Left hindlimb (tissue), 1 donor: Measurements from ENCODE around the gene NCS1.
A peak's percentile ranks its signal among the peaks of the same experiment; 100 is the strongest.

Experiments used
- DNase-seq: peaks from one replicate; pipeline ENCODE4 v3.0.0-alpha.2; 2018

NCS1 gene

DNA sequence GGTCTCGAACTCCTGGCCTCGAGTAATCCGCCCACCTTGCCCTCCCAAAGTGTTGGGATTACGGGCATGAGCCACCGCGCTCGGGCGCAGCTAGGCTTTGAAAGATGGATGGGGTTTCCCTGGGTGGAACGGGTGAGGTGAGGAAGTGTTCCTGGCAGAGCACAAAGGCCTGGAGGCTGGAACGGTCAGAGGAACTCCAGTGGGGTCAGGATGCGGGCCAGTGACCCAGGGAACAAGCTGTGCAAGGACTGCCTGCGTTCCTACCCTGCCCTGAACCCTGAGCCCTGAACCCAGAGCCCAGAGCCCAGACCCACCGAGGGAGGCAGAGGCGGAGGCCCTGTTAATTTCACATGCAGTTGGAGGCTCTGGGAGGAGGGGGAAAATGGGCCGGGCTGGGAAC lies 23.4 kb downstream of the NCS1 start:
- DNase-seq: no peak

DNA sequence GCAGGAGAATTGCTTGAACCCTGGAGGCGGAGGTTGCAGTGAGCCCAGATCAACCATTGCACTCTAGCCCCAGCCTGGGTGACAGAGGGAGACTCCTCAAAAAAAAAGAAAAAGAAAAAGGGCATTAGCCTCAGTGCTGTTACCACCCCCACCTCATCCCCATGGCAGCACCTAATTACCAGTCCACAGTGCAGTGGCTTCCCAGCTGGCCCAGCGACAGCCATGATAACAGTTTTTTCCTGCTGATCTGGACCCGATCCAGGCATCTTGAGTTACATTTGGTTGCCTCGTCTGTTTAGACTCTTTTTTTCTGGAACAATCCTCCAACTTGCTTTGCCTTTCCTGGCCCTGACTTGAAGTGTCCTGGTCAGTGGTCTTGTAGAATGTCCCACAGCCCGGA lies 24.4 kb downstream of the NCS1 start:
- DNase-seq: no peak

DNA sequence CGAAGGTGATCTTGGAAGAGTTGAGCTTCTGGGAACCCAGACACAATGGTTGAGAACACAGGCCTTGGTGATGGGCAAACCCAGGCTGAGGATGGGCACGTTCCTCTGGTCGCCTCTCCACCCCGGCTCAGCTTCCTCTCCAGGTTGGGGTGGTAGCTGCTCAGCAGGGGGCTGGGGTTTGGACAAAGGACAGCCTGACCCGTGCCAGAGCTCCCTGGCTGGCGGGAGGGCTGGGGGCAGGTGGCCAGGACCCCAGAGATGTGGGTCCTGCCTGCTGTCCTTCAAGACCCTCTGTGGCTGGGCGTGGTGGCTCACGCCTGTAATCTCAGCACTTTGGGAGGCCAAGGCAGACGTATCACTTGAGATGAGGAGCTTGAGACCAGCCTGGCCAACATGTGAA lies 25.2 kb downstream of the NCS1 start:
- no peak for DNase-seq

DNA sequence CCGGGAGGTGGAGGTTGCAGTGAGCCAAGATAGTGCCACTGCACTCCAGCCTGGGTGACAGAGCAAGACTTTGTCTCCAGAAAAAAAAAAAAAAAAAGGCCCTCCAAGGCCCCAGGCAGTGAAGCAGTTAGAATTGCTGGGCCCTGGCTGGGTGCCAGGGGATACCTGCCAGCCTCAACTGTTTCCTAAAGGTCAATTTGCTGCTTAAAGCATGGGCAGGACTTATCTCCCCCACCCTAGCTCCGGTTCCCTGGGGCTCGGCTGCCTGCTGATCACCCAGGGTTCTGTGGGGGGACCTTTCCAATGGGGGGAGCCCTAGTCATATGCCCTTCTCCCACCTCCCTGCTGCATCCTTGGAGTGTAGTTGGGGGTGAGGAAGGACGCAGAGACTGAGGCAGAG lies 25.7 kb downstream of the NCS1 start:
- DNase-seq: no peak

DNA sequence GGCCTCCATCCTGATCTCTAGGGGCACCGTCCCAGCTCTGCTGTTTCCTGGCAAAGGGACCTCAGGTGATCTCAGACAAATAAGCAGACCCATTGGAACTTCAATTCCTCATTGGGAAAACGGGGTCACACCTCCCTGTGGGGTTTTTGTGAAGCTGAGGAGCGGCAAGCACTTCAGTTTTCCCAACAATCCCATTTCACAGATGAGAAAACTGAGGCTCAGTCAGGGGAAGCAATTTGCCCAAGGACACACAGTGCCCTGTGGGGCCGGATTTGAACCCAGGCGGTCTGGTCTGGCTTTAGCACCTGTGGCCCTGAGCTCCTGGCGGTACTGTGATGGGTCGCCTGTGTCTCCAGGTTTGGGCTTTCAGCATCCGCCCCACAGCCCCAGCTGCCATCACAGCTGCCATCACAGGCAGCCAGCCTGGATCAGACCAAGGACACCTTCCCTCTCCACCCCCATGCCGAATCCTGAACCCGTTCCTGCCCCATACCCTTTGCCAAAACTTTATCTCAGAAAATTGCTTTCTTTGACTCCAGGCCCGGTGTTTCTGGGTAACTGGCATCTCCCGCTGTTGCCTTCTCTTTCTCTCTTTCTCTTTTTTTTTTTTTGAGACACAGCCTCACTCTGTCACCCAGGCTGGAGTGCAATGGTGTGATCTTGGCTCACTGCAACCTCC lies 26.4 kb downstream of the NCS1 start:
- no peak for DNase-seq

DNA sequence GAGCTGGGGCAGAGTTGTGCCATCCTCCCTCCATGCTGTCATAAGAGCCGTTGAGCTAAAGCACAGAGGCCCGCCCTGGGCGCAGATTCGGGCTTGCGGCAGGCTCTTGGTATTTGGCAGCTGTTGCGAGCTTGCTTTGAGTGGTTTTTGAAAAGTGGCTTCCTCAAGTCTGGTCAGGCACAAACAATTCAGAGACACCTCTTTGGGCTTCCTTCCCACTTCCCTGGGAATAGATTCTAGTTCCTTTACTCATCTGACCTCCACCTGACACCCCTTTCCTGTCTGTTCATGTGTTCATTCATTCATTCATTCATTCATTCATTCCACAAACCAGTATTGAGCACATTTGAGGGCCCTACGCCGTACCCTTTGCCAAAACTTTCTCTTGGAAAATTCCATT lies 27.4 kb downstream of the NCS1 start:
- no peak for DNase-seq

DNA sequence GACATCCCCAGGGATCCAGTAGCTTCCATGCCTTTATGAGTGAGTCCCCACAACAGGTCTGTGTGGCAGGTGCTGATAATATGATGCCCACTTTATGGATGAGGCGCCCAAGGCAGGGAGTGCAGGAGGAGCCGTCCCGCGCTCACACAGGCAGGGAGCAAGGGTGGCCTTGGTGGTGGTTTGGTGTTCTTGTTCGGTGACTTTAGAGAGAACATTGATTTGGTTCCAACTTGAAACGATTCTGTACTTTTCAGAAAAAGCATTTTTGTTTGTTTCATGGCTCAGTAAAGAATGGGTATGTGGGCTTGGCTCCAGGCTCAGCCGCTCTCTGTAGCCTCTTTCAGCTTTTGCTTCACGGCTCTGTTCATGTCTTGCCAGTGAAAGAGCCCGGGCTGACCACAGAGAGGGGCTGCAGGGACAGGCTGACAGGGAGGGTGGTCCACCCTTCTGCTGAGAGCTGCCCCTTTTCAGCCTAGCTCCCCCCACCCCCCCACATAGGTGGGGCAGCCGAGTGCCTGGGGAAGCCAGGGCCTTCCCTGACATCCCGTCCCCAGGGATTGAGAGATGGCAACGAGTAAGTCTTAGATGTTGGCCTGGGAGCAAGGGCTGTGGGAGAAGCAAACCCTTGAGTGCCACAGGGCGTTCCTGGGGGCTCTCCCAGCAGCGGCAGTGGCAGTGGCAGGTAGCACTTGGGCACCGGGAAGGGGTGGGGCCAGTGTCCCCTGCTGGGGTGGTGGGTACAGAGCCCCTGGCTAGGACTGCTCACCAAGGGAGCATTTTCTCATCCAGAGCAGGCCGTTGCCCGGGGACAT lies 28.0 kb downstream of the NCS1 start:
- no peak for DNase-seq

DNA sequence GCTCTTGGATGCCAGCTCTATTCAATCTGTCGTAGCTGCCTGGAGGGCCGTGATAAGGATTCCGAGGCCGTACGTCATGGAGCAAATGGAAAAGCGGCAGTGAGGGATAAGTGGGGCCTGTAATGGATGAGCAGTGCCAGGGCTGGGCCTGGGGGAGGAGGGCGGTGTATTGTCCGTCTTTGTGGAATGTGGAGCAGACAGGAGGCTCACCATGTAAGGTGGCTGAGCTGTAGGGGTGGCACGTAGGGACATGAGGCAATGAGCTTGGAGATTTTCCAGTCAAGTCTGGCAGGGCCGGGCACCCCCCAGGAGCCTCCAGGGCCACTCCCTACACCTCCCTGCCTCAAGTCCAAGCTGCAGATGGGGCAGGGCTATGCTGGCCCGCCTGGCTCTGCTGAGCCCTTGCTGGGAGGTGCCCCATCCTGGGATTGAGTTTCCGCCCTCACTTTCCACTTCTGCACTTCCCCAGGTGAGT lies 29.2 kb downstream of the NCS1 start:
- no peak for DNase-seq

DNA sequence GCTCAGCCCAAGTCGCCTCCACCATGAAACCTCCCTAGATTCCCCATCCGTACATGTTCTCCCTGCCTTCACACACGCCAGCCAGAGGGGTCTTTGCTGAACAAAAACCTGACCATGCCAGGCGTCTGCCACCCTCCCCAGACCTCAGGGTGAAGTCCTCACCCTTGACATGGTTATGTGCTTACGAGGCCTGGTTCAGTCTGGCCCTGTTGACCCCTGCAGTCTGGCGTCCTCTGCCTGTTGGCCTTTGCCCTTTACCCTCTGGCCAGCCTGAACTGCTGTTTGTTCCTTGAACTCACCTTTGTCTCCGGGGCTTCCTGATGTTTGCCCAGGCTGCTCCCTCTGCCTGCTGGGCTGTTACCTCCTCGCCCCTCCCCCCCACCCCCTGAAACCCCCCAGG lies 29.8 kb downstream of the NCS1 start:
- no peak for DNase-seq

DNA sequence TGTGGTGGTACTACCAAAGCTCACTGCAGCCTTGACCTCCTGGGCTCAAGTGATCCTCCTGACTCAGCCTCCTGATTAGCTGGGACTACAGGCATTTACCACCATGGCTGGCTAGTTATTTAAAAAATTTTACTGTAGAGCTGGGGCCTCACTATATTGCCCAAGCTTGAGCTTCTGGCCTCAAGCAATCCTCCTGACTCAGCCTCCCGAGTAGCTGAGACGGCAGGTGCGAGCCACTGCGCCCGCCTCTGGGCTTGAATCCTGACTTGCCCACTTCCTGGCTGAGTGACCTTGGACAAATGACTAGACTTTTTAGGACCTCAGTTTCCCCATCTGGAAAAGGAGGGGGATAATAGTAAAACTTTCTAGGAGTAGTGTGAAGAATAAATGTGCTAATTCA lies 32.1 kb downstream of the NCS1 start:
- peak; percentile 0 for DNase-seq

DNA sequence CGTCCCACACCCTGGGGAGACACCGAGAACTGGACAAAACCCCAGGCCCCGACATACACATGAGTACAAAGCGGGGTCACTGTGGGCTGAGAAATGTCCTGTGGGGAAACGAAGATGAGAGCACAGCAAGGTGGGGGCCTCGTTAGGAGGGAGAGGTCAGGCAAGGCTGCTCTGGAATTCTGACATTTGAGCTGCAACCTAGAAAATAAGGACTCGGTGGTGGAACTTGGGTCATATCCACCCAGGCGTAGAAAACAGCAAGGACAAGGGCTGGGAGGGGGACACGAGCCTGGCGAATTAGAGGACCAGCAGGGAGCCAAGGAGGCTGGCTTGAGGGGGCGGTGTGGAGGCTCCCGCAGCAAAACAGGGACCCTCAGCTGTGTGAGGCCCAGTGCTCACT lies 32.8 kb downstream of the NCS1 start:
- DNase-seq: no peak

DNA sequence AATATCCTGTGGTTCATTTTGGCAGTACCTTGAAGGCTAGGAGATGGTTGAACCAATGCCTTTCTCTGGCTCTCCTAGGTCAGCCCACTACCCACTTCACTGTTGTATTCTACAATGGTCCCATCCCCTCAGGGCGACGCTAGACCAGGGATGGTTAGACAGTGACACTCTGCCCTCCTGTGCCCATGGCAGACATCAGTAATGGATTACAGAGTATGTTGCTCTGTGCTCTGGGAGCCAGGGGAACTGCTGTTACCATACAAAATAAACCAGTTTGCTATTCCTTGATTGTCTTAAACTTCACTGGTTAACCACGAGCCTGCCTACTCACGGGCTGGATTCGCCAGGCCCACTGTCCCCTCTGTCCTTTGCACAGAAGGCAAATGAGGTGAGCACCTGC lies 33.7 kb downstream of the NCS1 start:
- no peak for DNase-seq

DNA sequence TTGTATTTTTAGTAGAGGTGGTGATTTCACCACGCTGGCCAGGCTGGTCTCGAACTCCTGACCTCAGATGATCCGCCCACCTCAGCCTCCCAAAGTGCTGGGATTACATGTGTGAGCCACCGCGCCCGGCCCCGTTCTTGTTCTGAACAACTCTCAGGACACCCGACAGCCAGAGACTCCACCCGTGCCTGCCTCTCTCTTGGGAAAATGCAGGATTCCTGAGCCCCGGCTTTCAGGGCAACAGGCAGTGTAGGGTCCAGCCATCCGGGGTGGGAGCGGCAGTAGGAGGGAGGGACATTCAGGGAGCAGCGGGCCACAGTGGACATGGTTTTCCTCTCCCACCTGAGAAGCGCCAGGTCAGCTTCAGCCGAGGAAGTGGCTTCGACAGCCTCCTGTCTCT lies 34.4 kb downstream of the NCS1 start:
- DNase-seq: peak; percentile 10

DNA sequence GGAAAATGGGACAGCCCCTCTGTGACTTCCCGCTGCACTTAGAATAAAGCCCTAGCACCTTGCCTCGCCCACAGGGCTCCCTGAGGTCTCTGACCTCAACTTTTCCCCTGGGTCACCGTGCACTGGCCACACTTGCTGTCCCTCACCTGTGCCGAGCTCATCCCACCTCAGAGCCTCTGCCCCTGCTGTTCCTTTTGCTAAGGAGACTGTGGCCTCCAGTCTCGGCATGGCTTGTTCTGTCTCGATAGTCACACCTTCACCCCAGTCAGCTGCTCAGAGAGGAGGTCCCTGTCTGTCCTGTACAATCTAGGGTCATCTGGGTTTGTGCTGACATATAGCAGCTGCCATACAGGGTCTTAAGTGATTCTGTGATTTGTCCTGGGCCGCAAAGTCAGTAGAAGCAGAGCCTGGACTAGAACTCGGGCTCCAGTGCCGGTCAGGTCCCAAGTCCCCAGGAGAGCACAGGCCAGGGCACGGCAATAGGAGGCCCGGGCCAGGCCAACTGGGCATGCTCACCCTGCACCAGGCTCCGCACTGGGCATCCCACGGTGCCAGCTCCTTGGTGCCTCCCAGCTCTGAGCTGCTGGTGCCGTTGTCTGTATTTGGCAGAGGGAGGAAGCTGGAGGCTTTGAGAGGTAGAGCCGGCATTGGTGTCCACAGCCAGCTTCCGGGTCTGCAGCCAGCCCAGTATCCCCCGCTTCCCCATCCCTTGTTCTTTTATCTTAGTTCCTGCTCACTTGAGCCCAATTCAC lies 35.2 kb downstream of the NCS1 start:
- DNase-seq: peak; percentile 15

DNA sequence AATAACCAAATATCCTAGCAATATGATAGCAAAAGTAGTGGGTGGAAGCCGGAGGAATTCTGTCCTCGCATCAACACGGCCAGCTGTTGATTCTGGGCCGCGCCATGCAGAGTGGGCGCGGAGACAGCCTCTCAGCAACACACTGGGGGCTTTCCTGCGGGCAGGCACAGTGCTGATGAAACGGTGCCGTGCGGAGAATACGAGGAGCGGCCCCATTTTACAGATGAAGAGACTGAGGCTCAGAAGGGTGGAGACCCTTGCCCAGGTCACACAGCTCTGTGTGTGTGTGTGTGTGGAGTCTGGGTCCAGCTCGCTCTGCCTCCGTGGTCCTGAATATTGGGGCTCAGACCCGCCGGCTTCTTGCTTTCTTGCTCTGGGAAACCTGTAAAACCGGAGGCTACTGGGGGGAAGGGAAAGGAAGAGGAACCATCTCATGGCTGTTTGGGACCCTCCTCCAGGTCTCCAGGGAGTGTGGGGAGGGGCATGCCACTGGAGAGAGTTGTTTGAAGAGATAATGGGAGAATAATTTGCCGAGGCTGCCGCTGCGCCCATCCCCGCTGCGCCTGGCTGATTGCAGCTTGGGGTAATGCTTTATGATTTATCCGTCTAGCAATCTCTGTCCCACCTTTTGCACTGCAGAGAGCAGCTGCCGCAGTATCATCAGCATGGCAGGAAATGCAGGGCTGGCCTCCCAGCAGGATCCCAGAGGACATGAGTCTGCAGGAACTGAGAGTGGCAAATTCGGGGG lies 36.6 kb downstream of the NCS1 start:
- DNase-seq: no peak

DNA sequence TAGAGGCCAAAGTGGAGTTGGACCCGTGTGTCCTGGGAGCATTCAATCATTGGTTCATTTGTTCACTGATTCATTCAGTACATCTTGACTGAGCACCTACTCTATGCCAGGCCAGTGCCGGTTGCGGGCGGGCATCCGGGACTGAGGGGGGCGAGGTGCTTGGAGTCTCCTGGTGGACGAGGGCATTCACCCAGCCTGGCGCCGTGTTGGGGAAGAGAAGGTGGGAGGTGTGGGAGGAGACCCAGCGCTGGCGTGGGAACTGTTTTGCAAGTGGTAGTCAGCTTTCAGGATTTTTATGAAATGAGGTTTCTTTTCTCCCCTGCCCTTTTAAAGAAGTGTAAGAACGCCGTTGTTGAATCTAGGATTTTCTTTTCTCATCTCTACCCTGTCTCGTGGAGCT lies 37.2 kb downstream of the NCS1 start:
- DNase-seq: no peak

DNA sequence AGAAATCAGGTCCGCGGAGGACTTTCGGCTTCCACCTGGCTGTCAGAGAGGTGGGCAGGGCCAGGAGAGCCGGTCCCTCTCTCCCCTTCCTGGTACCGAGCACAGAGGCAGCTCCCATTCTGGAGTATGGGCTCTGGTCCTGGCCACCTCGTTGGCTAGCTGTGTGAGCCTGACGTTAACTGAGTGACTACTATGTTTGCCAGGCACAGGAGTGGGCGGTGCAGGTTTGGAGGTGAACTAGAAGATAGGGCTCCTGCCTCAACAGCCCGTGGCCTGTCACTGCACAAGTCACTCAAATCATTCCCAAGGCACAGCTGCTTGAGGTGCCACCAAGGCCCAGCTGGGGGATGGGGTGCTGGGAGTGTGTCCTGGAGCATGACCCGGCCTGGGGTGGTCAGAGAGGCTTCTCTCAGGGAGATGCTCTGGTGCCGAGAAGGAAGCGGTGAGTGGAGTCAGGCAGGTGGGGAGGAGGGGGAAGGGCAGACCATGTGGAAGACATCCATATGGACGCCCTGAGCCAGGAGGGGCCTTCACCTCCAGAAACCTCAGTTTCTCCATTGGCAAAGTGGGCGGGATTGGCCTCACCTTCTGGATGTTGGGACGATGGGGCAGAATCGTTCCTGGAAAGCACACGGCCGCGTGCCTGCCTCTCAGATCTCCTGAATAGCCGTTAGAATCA lies 39.5 kb downstream of the NCS1 start:
- no peak for DNase-seq

DNA sequence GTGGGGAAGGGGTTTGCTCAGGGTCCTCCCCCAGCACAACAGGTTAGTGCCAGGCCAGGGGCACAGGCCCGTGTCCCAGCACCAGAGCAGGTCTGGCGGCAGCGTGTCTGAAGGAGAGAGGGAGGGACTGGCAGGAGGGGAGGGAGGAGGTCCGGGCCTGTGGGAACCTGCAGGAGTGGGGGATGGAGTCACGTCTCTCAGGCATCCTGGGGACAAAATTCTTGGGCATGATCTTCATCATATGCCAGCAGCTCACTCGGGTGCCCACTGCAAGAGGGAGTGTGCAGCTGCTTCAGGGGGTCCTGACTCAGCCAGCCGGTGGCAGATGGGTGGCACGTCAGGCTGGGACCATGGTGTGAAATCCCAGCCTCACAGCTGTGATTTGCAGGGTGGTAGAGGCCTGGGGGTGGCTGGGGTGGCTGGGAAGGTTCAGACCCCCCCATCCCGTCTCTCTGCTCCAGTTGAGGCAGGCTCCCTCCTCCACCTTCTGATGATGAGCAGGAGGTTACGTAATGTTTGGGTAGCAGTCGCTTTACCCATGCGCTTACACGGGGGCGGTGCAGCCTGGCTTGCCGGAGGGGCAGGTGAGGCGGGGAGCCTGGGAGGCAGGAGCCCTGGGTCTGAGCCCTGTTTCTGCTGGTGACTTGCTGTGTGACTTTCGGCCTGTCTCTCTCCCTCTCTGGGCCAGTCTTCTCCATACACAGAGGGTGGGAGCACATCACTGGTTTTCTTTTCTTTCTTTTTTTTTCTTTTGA lies 40.5 kb downstream of the NCS1 start:
- no peak for DNase-seq

DNA sequence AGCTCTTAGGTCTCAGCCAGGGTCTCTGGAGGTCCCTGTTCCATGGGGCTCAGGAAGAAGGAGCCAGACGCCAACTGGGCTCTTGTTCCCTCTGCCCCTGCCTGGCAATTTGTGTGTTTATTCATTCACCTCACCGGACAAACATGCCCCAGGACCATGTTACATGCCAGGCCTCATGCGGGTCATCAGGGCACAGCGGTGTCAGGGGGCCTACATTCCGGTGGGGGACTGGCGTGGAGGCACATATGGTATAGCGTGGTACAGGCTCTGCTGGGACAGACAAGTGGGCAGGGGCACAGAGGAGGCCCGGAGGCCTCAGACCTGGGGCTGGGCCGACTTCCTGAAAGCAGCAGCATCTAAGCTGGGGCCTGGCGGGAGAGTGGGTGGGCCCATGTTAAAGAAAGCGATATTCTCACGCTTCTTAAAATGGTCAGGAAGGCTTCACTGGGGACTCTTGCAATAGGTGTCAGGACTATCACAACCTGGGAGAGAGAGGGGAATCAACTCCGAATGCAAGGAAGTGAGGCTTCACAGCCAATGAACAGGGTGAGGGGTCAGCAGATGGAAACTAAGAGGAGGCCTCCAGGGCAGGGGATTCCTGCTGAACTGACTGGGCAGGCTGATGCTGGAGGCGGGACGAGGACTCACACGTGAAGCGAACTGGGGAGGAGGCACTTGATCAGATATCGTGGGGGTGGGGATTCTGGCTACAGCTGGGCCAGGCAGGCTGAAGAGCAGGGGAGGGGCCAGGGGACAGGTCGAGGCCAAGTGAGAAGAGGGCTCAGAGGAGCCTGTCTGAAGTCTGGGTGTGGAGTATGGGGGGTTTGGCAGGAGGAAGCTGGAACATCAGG lies 41.9 kb downstream of the NCS1 start:
- peak; percentile 65 for DNase-seq

DNA sequence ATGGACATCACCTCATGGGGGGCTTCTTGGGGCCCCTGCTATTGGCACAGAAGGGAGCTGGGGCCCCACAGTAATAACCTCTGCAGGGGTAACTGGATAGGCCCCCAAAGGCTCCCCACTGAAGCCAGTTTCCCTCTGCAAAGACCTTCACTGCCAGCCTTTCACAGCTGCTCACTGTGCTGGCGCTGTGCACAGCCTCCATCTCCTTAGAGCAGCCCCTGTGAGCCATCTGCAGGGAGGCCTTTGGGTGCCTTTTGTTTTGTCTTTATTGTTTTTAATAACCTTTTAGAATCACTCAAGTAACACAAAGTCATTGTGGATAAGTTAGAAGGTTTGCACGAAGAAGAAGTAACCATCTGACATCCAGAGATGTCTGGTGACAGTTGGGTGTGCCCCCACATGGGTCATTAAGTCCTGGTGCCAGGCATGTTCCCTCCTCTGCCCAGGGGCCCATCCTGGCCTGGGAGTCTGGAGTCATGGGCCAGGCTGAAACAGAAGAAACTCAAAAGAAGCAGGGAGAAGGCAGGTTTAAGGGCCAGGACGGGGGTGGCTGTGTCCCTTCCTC lies 42.7 kb downstream of the NCS1 start:
- peak; percentile 30 for DNase-seq
